A549 (cell line): ENCODE measurements around the gene PLOD2. TPM values are rescaled to one million over a fixed set of nuclear protein-coding genes. Genes with fewer than 3 reads are reported as not detected.

ENCODE experiments used
- ATAC-seq, 2 experiments: fragments of 200-7000 bp in 1 of 2; fragments of >200 bp in 1 of 2; cut with Nextera tagmentation in 1 of 2; cut with Tn5 transposase in 1 of 2; 3 replicates each; pipeline versions ENCODE4 v1.8.0 to v1.9.1; 2018 to 2020; ENCODE audit warnings: mild to moderate bottlenecking in 1 of 2, moderate library complexity in 1 of 2
- CTCF ChIA-PET: fragments of 300-600 bp; sonication (Branson Sonifier 250); formaldehyde crosslinking; extraction: SDS; loops from one replicate; lab custom pipeline; 2021; ENCODE audit warnings: antibody characterized with exemption, inconsistent platforms; lab: Yijun Ruan, JAX
- POLR2A ChIA-PET: fragments of 350-600 bp; formaldehyde crosslinking; extraction: SDS; loops from one replicate; lab custom pipeline; 2021; ENCODE audit warnings: antibody characterized with exemption, inconsistent platforms; lab: Yijun Ruan, JAX
- DNase-seq, 2 experiments: peaks; one replicate each; pipeline versions ENCODE4 v3.0.0 to v3.0.0-alpha.2; 2011 to 2016; ENCODE audit warnings: low read depth in 1 of 2, low spot score in 1 of 2
- FAIRE-seq: peaks from 2 replicates; lab custom pipeline; 2011; peaks lifted over from hg19 to GRCh38; lab: Jason Lieb, UNC
- H3K27ac ChIP-seq, 2 experiments: fragments of >200 bp; sonication (Bioruptor Twin); formaldehyde crosslinking; 3 replicates each; pipeline ENCODE4 v1.5.1; 2016 to 2017
- H3K4me1 ChIP-seq: fragments of >200 bp; sonication (Bioruptor Twin); formaldehyde crosslinking; 3 replicates; pipeline ENCODE4 v1.6.1; 2016
- H3K4me2 ChIP-seq: fragments of >200 bp; sonication (Bioruptor Twin); formaldehyde crosslinking; 3 replicates; pipeline ENCODE4 v1.6.1; 2016
- H3K4me3 ChIP-seq: fragments of >200 bp; sonication (Bioruptor Twin); formaldehyde crosslinking; 3 replicates; pipeline ENCODE4 v1.5.1; 2016
- H3K9me3 ChIP-seq: fragments of >200 bp; sonication (Bioruptor Twin); formaldehyde crosslinking; 3 replicates; pipeline ENCODE4 v1.6.1; 2016
- ATOH8 ChIP-seq: fragments of 250-450 bp; sonication (Bioruptor Pico); IDR thresholded peaks from 2 replicates; pipeline ENCODE4 v1.5.0; 2020; ENCODE audit warnings: low read depth, mild to moderate bottlenecking, moderate library complexity
- BHLHE40 ChIP-seq: IDR thresholded peaks from 2 replicates; pipeline ENCODE4 v1.6.1; 2012; ENCODE audit warnings: low read depth, low read length, inconsistent platforms
- CBX8 ChIP-seq: fragments of 200-600 bp; sonication (generic); IDR thresholded peaks from 2 replicates; pipeline ENCODE4 v1.6.1; 2016
- CEBPB ChIP-seq, 2 experiments: fragments of >200 bp in 1 of 2; sonication (Bioruptor Twin) in 1 of 2; formaldehyde crosslinking in 1 of 2; IDR thresholded peaks; 2 replicates each; pipeline ENCODE4 v1.6.1; 2012 to 2016
- EHMT2 ChIP-seq: fragments of 200-600 bp; sonication (generic); IDR thresholded peaks from 2 replicates; pipeline ENCODE4 v1.6.1; 2016; ENCODE audit warnings: antibody characterized with exemption, low read depth, mild to moderate bottlenecking, moderate library complexity
- EP300 ChIP-seq, 2 experiments: fragments of >200 bp; sonication (Bioruptor Twin); formaldehyde crosslinking; IDR thresholded peaks; 2 replicates in 1 of 2; 3 replicates in 1 of 2; pipeline ENCODE4 v1.6.1; 2016 to 2017
- FOSL2 ChIP-seq, 2 experiments: fragments of 450-650 bp in 1 of 2; fragments of >200 bp in 1 of 2; sonication (Bioruptor Twin) in 1 of 2; formaldehyde crosslinking; IDR thresholded peaks; 2 replicates each; pipeline versions ENCODE4 v1.5.0 to v1.6.1; 2016 to 2020; ENCODE audit warnings: mild to moderate bottlenecking in 1 of 2, moderate library complexity in 1 of 2
- GATA3 ChIP-seq: IDR thresholded peaks from 2 replicates; pipeline ENCODE4 v1.6.1; 2012; ENCODE audit warnings: borderline replicate concordance
- HOXB13 ChIP-seq: fragments of 250-450 bp; sonication (Bioruptor Pico); IDR thresholded peaks from 2 replicates; pipeline ENCODE4 v1.5.0; 2020; ENCODE audit warnings: low read depth, mild to moderate bottlenecking, moderate library complexity
- HOXB5 ChIP-seq: fragments of 250-450 bp; sonication (Bioruptor Pico); IDR thresholded peaks from 2 replicates; pipeline ENCODE4 v1.5.0; 2020; ENCODE audit warnings: mild to moderate bottlenecking, moderate library complexity
- JUN ChIP-seq, 2 experiments: fragments of >200 bp; sonication (Bioruptor Twin); formaldehyde crosslinking; IDR thresholded peaks; 2 replicates in 1 of 2; 3 replicates in 1 of 2; pipeline ENCODE4 v1.6.1; 2016 to 2017
- JUNB ChIP-seq: fragments of >200 bp; sonication (Bioruptor Twin); formaldehyde crosslinking; IDR thresholded peaks from 2 replicates; pipeline ENCODE4 v1.6.1; 2016
- MAZ ChIP-seq: fragments of 150-350 bp; IDR thresholded peaks from 2 replicates; pipeline ENCODE4 v1.6.1; 2014; ENCODE audit warnings: antibody characterized with exemption, low read depth, low read length, borderline replicate concordance
- MYC ChIP-seq: IDR thresholded peaks from 2 replicates; pipeline ENCODE4 v1.6.1; 2012; ENCODE audit warnings: mild to moderate bottlenecking, inconsistent platforms, low read length, improper control_type of control experiment, borderline replicate concordance
- NFE2L2 ChIP-seq: fragments of 150-350 bp; conservative IDR thresholded peaks from 2 replicates; pipeline ENCODE4 v1.6.1; 2014; ENCODE audit warnings: low read length
- NPAS2 ChIP-seq: fragments of 250-450 bp; sonication (Bioruptor Pico); IDR thresholded peaks from 2 replicates; pipeline ENCODE4 v1.8.0; 2022; ENCODE audit warnings: mild to moderate bottlenecking, moderate library complexity, borderline replicate concordance
- POLR2A ChIP-seq: IDR thresholded peaks from 2 replicates; pipeline ENCODE4 v1.6.1; 2012; ENCODE audit warnings: mild to moderate bottlenecking, low read length
- RAD21 ChIP-seq, 2 experiments: fragments of >200 bp in 1 of 2; sonication (Bioruptor Twin) in 1 of 2; formaldehyde crosslinking in 1 of 2; IDR thresholded peaks in 1 of 2; conservative IDR thresholded peaks in 1 of 2; 2 replicates in 1 of 2; 3 replicates in 1 of 2; pipeline ENCODE4 v1.6.1; 2012 to 2018; ENCODE audit warnings: inconsistent platforms in 1 of 2
- RCOR1 ChIP-seq: fragments of 150-350 bp; IDR thresholded peaks from 2 replicates; pipeline ENCODE4 v1.6.1; 2014; ENCODE audit warnings: antibody characterized with exemption, low read length, low read depth
- SMC3 ChIP-seq: fragments of >200 bp; sonication (Bioruptor Twin); formaldehyde crosslinking; IDR thresholded peaks from 3 replicates; pipeline ENCODE4 v1.6.1; 2018; ENCODE audit warnings: inconsistent platforms
- TP53 ChIP-seq: fragments of 250-450 bp; sonication (Bioruptor Pico); IDR thresholded peaks from 2 replicates; pipeline ENCODE4 v1.5.0; 2021; ENCODE audit warnings: mild to moderate bottlenecking, moderate library complexity
- ZC3H11A ChIP-seq: fragments of 450-650 bp; IDR thresholded peaks from 2 replicates; pipeline ENCODE4 v1.6.1; 2014; ENCODE audit warnings: antibody characterized with exemption, mild to moderate bottlenecking
- ZNF302 ChIP-seq: fragments of 250-450 bp; sonication (Bioruptor Pico); IDR thresholded peaks from 2 replicates; pipeline ENCODE4 v1.9.0; 2021; ENCODE audit warnings: inconsistent platforms, mild to moderate bottlenecking, moderate library complexity
- WGBS: methylation state at CpG from one replicate; pipeline ENCODE4 v1.1.6; 2017; ENCODE audit errors: missing lambda C conversion rate; 5-methylcytosine and 5-hydroxymethylcytosine counted together
- polyA plus RNA-seq, 4 experiments: library from polyadenylated mRNA; depleted of rRNA in 3 of 4; stranded (reverse); fragments of >200 nt; fragmentation: RNase III in 1 of 4; extraction: RNeasy Plus Mini Kit Qiagen cat#74134 plus additional on column Dnase treatment in 1 of 4; gene quantifications; 2 replicates in 3 of 4; 3 replicates in 1 of 4; pipeline ENCODE4 v1.2.3, GENCODE V29; 2011 to 2017
- TF ChIP-seq, protein P1 (sequence below): fragments of >200 bp; sonication (Bioruptor Twin); formaldehyde crosslinking; IDR thresholded peaks from 2 replicates; pipeline ENCODE4 v1.6.1; 2016
- TF ChIP-seq, protein P2 (sequence below): IDR thresholded peaks from 2 replicates; pipeline ENCODE4 v1.6.1; 2012
- TF ChIP-seq, protein P3 (sequence below): fragments of 150-350 bp; IDR thresholded peaks from 2 replicates; pipeline ENCODE4 v1.6.1; 2014; ENCODE audit warnings: low read depth, mild to moderate bottlenecking, low read length
- TF ChIP-seq, protein P4 (sequence below): IDR thresholded peaks from 2 replicates; pipeline ENCODE4 v1.6.1; 2012
- TF ChIP-seq, protein P5 (sequence below): fragments of 450-650 bp; IDR thresholded peaks from 2 replicates; pipeline ENCODE4 v1.6.1; 2014; ENCODE audit warnings: antibody characterized with exemption
- TF ChIP-seq, protein P6 (sequence below): IDR thresholded peaks from 2 replicates; pipeline ENCODE4 v1.6.1; 2012; ENCODE audit warnings: low read depth, borderline replicate concordance
- TF ChIP-seq, protein P7 (sequence below): fragments of >200 bp; sonication (Bioruptor Twin); formaldehyde crosslinking; IDR thresholded peaks from 3 replicates; pipeline ENCODE4 v1.6.1; 2016

The PLOD2 gene
- polyA plus RNA-seq, 2 of the 4 experiments (the other 2 are of a cell fraction), result 159 to 174 TPM

DNA sequence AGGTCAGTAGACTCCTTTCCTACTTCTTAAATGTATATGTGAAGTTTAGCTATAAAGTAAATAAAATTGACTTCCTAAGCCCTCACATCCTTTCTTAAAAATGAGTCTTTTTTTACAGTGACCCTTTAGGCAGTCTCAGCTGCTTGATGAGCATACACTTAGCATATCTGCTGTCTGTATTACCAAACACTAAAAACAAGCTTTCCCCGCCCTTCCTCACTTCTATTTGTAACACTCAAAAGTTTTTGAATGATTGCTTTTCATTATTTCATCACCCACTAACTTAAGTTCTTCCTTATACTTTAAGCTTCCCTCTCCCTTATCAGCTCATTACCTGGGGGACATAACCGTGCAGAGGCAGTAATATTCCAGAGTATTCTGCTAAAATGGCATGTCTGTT lies 89.4 kb downstream of the PLOD2 start:
- ChIA-PET CTCF (interaction anchor here (1.3 to 2.8 kb wide), 3 partner anchors 79 to 117 kb away, joined by 3 to 18 read pairs (median 4); no protein-coding TSS in a partner anchor), POLR2A (interaction anchor here (1.5 kb wide), 1 partner anchor 89 kb away, joined by 4 read pairs; the partner anchor contains the start of gene PLOD2)
- peak in 1 of 2 experiments; percentile 21; a peak in 3 of 6 replicates for ATAC-seq
- WGBS, result 81% methylated on average over 2 of the region's 2 CpGs
- H3K4me1 ChIP-seq, result peaks cover 57% of the 10 kb centered on the region
- no peak overlapping the region for H3K4me3 ChIP-seq
- H3K27ac ChIP-seq, result peak overlapping the region in 1 of 2 experiments; percentile 48; a peak in 2 of 6 replicates
- no peak for TF ChIP-seq BHLHE40
- no peak for TF ChIP-seq CBX8
- TF ChIP-seq, protein P1, sequence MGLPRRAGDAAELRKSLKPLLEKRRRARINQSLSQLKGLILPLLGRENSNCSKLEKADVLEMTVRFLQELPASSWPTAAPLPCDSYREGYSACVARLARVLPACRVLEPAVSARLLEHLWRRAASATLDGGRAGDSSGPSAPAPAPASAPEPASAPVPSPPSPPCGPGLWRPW, result no peak
- TF ChIP-seq, protein P2, sequence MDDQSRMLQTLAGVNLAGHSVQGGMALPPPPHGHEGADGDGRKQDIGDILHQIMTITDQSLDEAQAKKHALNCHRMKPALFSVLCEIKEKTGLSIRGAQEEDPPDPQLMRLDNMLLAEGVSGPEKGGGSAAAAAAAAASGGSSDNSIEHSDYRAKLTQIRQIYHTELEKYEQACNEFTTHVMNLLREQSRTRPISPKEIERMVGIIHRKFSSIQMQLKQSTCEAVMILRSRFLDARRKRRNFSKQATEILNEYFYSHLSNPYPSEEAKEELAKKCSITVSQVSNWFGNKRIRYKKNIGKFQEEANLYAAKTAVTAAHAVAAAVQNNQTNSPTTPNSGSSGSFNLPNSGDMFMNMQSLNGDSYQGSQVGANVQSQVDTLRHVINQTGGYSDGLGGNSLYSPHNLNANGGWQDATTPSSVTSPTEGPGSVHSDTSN, result no peak
- TF ChIP-seq, protein P3, sequence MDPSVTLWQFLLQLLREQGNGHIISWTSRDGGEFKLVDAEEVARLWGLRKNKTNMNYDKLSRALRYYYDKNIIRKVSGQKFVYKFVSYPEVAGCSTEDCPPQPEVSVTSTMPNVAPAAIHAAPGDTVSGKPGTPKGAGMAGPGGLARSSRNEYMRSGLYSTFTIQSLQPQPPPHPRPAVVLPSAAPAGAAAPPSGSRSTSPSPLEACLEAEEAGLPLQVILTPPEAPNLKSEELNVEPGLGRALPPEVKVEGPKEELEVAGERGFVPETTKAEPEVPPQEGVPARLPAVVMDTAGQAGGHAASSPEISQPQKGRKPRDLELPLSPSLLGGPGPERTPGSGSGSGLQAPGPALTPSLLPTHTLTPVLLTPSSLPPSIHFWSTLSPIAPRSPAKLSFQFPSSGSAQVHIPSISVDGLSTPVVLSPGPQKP, result no peak
- TF ChIP-seq, protein P4, sequence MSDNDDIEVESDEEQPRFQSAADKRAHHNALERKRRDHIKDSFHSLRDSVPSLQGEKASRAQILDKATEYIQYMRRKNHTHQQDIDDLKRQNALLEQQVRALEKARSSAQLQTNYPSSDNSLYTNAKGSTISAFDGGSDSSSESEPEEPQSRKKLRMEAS, result no peak
- no peak for TF ChIP-seq RAD21 (conservative IDR thresholded peaks at IDR 0.05 in 1 of 2, IDR thresholded peaks at IDR 0.05 in 1 of 2)
- no peak for TF ChIP-seq CEBPB (IDR thresholded peaks at IDR 0.05)
- no peak for TF ChIP-seq ZNF302 (CRISPR knock-in tag)
- no peak for TF ChIP-seq HOXB13 (CRISPR knock-in tag)
- no peak for TF ChIP-seq EHMT2
- TF ChIP-seq TP53 (CRISPR knock-in tag), result no peak
- TF ChIP-seq HOXB5, result no peak
- no peak for TF ChIP-seq POLR2A
- no peak for TF ChIP-seq EP300 (IDR thresholded peaks at IDR 0.05)
- no peak for TF ChIP-seq NFE2L2
- no peak for TF ChIP-seq MYC
- H3K9me3 ChIP-seq, result no peaks in the 10 kb centered on the region
- no peak for DNase-seq
- peak overlapping the region; percentile 12; the same call in 1 of the 3 replicates for H3K4me2 ChIP-seq
- peak; percentile 23 for FAIRE-seq

DNA sequence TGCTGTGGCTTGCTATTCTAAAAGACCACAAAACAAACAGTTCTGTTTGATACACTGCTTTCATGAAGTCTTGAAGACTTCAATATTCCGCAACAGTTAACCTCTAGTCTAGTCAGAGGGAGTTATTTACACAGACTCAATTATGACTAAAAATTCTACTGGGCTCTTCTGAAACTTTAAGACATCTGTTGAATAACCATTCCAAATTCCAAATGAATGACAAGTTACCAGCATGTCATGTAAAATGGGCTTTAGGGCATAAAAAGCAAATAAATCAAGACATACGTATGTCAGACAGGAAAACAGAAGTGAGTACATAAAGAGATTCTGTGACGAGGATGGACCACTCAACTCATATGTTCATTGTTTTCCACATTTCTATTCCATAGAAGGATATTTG lies 93.9 kb downstream of the PLOD2 start:
- Histone ChIP-seq H3K4me3 (no peak overlapping the region), H3K27ac (peak overlapping the region in 1 of 2 experiments; percentile 53; a peak in 4 of 6 replicates), H3K4me1 (peaks cover 39% of the 10 kb centered on the region), H3K9me3 (no peaks in the 10 kb centered on the region), H3K4me2 (peak overlapping the region; percentile 58)
- peak in 1 of 2 experiments; percentile 77 for DNase-seq
- TF ChIP-seq, protein P4, result peak; percentile 36; the same call in 1 of the 2 replicates
- TF ChIP-seq CEBPB (IDR thresholded peaks at IDR 0.05) (peak; percentile 58 to 85; a peak in 3 of 4 replicates), FOSL2 (IDR thresholded peaks at IDR 0.05) (peak; percentile 71), FOSL2 (CRISPR knock-in tag; IDR thresholded peaks at IDR 0.05) (peak; percentile 85), ZC3H11A (no peak), EP300 (IDR thresholded peaks at IDR 0.05) (peak; percentile 59 to 62; a peak in 2 of 5 replicates), MAZ (no peak), RCOR1 (no peak), HOXB5 (peak; percentile 37; the same call in 1 of the 2 replicates), GATA3 (peak; percentile 88; the same call in 1 of the 2 replicates), ATOH8 (CRISPR knock-in tag) (0 out of 2 replicates have a peak, but pooled peaks have one; percentile 34), JUNB (peak; percentile 91), JUN (IDR thresholded peaks at IDR 0.05) (peak; percentile 55 to 56; a peak in 2 of 5 replicates), SMC3 (0 out of 3 replicates have a peak, but pooled peaks have one; percentile 9), NPAS2 (CRISPR knock-in tag) (no peak)
- TF ChIP-seq, protein P5, sequence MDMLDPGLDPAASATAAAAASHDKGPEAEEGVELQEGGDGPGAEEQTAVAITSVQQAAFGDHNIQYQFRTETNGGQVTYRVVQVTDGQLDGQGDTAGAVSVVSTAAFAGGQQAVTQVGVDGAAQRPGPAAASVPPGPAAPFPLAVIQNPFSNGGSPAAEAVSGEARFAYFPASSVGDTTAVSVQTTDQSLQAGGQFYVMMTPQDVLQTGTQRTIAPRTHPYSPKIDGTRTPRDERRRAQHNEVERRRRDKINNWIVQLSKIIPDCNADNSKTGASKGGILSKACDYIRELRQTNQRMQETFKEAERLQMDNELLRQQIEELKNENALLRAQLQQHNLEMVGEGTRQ, result no peak
- TF ChIP-seq, protein P6, sequence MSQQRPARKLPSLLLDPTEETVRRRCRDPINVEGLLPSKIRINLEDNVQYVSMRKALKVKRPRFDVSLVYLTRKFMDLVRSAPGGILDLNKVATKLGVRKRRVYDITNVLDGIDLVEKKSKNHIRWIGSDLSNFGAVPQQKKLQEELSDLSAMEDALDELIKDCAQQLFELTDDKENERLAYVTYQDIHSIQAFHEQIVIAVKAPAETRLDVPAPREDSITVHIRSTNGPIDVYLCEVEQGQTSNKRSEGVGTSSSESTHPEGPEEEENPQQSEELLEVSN, result no peak
- TF ChIP-seq, protein P7, sequence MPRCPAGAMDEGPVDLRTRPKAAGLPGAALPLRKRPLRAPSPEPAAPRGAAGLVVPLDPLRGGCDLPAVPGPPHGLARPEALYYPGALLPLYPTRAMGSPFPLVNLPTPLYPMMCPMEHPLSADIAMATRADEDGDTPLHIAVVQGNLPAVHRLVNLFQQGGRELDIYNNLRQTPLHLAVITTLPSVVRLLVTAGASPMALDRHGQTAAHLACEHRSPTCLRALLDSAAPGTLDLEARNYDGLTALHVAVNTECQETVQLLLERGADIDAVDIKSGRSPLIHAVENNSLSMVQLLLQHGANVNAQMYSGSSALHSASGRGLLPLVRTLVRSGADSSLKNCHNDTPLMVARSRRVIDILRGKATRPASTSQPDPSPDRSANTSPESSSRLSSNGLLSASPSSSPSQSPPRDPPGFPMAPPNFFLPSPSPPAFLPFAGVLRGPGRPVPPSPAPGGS, result 0 out of 3 replicates have a peak, but pooled peaks have one; percentile 25
- peak; percentile 95 for FAIRE-seq
- ChIA-PET POLR2A (no interaction called here), CTCF (no interaction called here)
- WGBS, result 11% methylated on average over 3 of the region's 3 CpGs
- peak; percentile 82 to 92 for ATAC-seq
